Mucosa of rectum (tissue), 2 donors: Measurements from ENCODE around the gene SHISA4.

ENCODE experiments used
- H3K27ac ChIP-seq, 2 donors: one replicate each; pipeline ENCODE4 v1.7.0; 2013; ENCODE audit warnings: inconsistent platforms in 2 of 2, low read depth in 2 of 2, low read length in 2 of 2
- H3K27me3 ChIP-seq, 2 donors: one replicate each; pipeline ENCODE4 v1.7.0; 2013; ENCODE audit warnings: low read length in 2 of 2; ENCODE audit not compliant: control insufficient read depth in 2 of 2, insufficient read depth in 2 of 2
- H3K36me3 ChIP-seq, 2 donors: one replicate each; pipeline ENCODE4 v1.7.0; 2013; ENCODE audit warnings: low read length in 2 of 2; ENCODE audit not compliant: control insufficient read depth in 2 of 2, insufficient read depth in 2 of 2
- H3K4me1 ChIP-seq, 2 donors: one replicate each; pipeline ENCODE4 v1.7.0; 2013; ENCODE audit warnings: low read length in 2 of 2, mild to moderate bottlenecking in 1 of 2; ENCODE audit not compliant: control insufficient read depth in 2 of 2, insufficient read depth in 2 of 2
- H3K4me3 ChIP-seq, 2 donors: one replicate each; pipeline ENCODE4 v1.7.0; 2013; ENCODE audit warnings: low read length in 2 of 2
- H3K9ac ChIP-seq, 2 donors: one replicate each; pipeline ENCODE4 v1.7.0; 2013; ENCODE audit warnings: low read length in 2 of 2, low read depth in 1 of 2, mild to moderate bottlenecking in 1 of 2
- H3K9me3 ChIP-seq, 2 donors: one replicate each; pipeline ENCODE4 v1.7.0; 2013; ENCODE audit warnings: low read length in 2 of 2; ENCODE audit not compliant: control insufficient read depth in 2 of 2
- donor health status: healthy.
- donor health status: Normal muscosa, but diverticular disease.

SHISA4 gene

DNA sequence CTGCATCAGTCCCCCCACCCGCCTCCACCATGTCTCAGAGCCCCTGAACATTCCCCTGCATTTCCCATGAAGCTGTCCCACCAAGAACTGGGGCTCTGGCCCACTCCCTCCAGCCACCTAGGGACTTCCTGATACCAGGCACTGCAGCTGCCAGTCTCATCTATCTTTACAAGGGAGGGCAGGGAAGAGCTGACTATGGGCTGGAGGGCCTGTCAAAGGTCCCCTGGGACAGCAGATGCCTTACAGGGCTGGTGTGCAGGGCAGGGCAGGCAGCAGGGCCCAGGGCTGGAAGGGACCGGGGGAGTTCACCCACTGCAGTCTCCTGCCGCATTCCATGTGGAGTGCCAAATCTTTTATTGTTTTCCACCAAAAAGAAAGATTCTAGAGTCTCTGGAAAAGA is 17.6 kb downstream of the SHISA4 start:
- no peaks in the 10 kb centered on the region for H3K36me3 ChIP-seq
- H3K9ac ChIP-seq: no peak overlapping the region
- peaks cover 0 to 3% of the 10 kb centered on the region in 2 donors for H3K4me1 ChIP-seq
- H3K27ac ChIP-seq: peak overlapping the region; percentile 74 to 79
- H3K9me3 ChIP-seq: no peaks in the 10 kb centered on the region
- H3K4me3 ChIP-seq: no peak overlapping the region
- no peaks in the 10 kb centered on the region for H3K27me3 ChIP-seq

DNA sequence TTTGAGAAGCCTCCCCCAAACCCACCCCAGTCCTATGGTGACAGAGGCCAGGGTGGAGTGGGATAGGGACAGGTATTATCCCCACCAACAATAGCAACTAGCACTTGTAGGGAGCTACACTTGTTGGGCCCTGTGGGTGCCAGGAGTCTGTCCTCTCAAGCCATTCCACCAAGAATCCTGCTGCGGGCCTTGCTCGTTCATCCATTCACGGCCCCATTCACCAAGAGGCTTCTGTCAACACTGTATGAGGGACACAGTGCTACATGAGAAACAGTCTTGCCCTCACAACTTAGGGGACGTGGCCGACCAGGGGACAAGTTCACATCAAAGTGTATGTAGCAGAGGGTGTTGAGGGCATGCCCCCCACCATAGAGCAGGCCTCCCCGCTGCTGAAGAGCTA is 18.9 kb downstream of the SHISA4 start:
- Histone ChIP-seq H3K27me3 (no peaks in the 10 kb centered on the region), H3K9me3 (no peaks in the 10 kb centered on the region), H3K9ac (no peak overlapping the region), H3K36me3 (no peaks in the 10 kb centered on the region), H3K27ac (peak overlapping the region; percentile 23 to 49), H3K4me1 (peaks cover 0 to 3% of the 10 kb centered on the region in 2 donors), H3K4me3 (no peak overlapping the region)

DNA sequence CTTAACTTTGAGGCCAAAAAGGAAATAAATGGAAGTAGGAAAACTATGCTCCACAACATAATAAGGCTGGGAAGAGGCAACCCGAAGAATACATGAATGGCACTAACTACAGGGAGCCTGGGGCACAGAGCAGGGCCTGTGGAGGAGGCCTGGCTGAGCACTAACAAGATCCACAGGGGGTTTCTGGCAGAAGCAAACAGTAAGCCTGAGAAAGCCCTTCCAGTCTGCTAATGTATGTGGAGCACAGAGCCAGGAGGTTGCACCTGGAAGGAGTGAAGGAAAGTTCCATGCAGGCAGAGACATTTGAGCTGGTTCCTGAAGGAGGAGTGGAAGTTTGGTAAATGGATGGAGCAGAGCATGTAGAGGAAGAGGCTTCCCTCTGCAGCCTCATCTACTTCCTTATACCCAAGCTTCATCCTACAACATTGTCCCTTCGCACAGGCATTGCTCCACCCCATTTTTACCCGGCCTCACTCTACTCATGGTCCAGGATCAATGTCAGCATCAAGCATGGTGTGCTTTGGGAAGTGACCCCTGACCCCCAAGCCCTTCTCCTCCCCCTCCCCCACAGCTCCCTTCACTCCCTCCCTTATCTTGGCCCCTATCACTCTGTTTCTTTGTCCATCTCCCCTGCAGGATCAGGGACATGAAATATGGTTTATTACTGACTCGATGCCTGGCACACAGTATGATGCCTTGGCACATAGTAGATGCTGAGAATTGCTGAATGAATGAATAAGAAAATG is 23.3 kb downstream of the SHISA4 start:
- Histone ChIP-seq H3K9ac (no peak overlapping the region), H3K4me3 (no peak overlapping the region), H3K4me1 (peaks cover 0 to 2% of the 10 kb centered on the region in 2 donors), H3K9me3 (no peaks in the 10 kb centered on the region), H3K27me3 (peaks cover 0 to 4% of the 10 kb centered on the region in 2 donors), H3K27ac (peak overlapping the region in 1 of 2 donors; percentile 49), H3K36me3 (no peaks in the 10 kb centered on the region)

DNA sequence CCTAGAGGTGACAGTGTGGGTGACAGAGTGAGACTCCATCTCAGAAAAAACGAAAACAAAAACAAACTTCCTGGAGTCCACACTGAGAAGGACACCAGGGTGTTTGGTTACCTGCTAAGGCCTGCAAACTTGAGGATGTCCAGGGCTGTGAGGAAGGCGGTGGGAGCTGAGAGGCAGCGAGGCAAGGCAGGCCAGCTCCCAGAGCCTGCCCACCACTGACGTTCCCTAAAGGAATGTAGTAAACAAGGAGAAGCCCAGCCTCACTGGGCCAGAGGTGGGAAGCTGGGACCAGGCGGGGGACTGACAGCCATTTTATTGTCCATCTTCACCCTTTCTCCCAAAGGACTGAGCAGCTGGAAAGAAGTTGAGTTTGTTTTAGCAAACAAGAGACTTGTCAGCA is 24.1 kb downstream of the SHISA4 start:
- Histone ChIP-seq H3K9me3 (no peaks in the 10 kb centered on the region), H3K4me1 (peaks cover 0 to 6% of the 10 kb centered on the region in 2 donors), H3K36me3 (no peaks in the 10 kb centered on the region), H3K27ac (peak overlapping the region; percentile 29 to 49), H3K27me3 (peaks cover 0 to 6% of the 10 kb centered on the region in 2 donors), H3K4me3 (no peak overlapping the region), H3K9ac (no peak overlapping the region)

DNA sequence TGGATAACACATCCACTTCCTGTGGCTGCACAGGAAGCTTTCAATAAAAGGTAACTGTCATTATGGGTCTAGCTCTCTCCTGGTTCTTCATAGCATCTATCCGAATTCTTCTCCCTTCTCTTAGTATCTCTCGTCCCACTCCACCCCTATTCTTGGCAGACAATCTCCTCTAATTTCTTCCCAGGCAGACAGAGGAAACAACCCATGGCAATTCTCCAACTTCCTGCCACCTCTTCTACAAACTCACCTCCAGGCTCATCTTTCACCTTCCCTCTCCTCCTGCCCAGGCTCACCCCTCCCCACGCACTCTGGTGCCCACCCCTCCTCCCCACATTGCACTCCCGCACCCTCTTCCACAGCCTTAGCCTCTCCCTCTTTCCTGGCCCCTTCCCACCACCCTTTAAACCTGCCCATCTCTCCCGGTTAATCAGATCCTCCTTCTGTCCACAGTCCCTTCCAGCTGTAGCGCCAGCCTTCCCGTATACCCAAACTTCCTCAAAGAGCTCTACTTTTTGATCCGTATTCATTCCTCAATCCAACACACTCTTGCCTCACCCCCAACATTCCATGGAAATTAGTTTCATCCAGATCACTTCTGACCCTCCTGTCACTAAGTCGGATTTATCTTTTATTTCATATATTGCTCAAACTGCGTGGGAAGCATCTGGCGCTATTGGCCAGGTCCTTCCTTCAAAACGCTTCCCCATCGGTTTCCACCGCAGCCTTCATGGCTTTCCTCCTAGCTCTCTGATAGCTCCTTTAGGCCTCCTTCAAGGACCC is 25.9 kb downstream of the SHISA4 start:
- no peak overlapping the region for H3K4me3 ChIP-seq
- peaks cover 6 to 13% of the 10 kb centered on the region in 2 donors for H3K4me1 ChIP-seq
- no peaks in the 10 kb centered on the region for H3K36me3 ChIP-seq
- H3K27ac ChIP-seq: peak overlapping the region; percentile 62 to 83
- no peak overlapping the region for H3K9ac ChIP-seq
- no peaks in the 10 kb centered on the region for H3K9me3 ChIP-seq
- peaks cover 0 to 6% of the 10 kb centered on the region in 2 donors for H3K27me3 ChIP-seq

DNA sequence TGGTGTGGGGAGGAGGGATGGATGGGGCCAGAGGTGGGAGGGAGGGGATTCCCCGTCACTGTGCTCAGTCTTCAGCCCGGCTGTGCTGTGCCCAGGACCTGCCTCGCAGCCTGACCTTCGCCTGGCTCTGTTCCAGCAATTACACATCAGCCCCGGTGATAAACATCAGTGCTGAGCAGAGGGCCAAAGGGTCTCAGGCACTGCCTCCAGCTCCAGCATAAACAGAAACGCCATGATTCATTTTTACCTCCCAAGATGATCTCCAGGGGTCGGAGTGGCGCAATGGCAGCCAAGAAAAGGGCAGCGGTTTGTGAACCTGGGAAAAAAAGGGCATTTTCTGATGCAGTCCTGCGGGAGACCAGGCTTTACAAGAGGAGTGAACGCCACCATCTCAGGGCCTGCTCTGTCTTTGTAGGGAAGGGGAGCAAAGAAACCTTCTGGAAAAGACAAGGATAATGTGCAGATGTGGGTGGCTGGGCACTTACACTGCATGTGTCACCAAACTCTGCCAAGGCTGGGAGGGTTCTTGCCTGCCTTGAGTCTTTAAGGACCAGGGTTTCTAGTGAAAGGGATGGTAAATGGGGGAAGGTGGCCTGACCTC is 28.1 kb downstream of the SHISA4 start:
- Histone ChIP-seq H3K36me3 (no peaks in the 10 kb centered on the region), H3K9ac (peak overlapping the region in 1 of 2 donors; percentile 31), H3K27ac (peak overlapping the region; percentile 66 to 83), H3K4me3 (no peak overlapping the region), H3K9me3 (no peaks in the 10 kb centered on the region), H3K27me3 (peaks cover 0 to 6% of the 10 kb centered on the region in 2 donors), H3K4me1 (peaks cover 6 to 13% of the 10 kb centered on the region in 2 donors)

DNA sequence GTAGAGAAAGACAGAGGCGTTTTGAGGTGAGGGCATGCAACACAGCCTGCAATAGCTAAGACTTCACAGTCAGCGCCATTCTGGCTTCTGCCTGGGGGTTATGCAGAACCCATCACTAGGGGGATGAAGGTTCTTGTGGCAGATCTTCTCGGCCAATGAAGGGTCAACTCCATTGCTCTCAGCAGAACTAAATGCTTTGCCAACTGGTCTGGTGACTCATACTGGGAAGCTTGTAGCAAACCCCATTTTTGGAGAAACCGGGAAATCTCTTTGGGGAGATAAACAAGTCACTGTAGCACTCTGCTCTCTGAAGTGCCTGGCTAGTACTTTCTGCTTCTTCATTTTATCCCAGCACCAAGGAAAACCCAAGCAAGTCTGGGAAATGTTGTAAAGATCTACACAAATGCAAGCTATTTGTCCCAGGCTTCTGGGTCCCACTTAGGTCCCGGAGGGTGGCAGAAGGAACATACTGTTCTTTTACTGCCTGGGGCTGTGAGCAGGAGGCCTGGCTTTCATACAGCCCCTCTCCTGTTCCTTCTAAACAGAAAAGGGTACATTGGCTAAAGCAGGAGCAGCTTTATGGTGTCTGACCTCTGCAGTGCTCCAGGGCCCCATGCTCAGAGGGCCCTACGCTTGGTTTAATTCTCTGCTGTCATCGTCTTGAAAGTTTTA is 28.8 kb downstream of the SHISA4 start:
- H3K27ac ChIP-seq: peak overlapping the region; percentile 66 to 83
- H3K27me3 ChIP-seq: peaks cover 0 to 6% of the 10 kb centered on the region in 2 donors
- no peaks in the 10 kb centered on the region for H3K9me3 ChIP-seq
- peak overlapping the region in 1 of 2 donors; percentile 31 for H3K9ac ChIP-seq
- peaks cover 6 to 13% of the 10 kb centered on the region in 2 donors for H3K4me1 ChIP-seq
- no peaks in the 10 kb centered on the region for H3K36me3 ChIP-seq
- no peak overlapping the region for H3K4me3 ChIP-seq

DNA sequence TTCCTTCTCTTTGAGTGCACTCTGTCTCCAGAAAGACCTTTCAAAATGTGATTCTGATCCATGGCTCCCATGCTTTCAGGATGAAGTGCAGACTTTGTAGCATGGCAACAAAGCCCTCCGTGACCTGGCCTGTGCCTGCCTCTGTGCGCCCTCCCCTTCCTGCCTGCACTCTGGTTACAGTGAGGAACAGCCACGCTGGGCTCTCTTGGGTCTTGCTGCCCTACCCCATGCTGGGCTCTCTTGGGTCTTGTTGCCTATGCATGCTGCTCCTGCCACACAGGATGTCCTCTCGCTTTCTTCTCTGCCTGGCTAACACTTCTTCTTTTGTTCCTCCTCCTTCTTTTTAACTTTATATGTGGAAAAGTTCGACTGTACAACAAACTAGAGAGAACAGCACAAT is 29.6 kb downstream of the SHISA4 start:
- Histone ChIP-seq H3K36me3 (no peaks in the 10 kb centered on the region), H3K27ac (peak overlapping the region; percentile 66 to 83), H3K27me3 (peaks cover 0 to 6% of the 10 kb centered on the region in 2 donors), H3K9ac (no peak overlapping the region), H3K9me3 (no peaks in the 10 kb centered on the region), H3K4me1 (peaks cover 6 to 13% of the 10 kb centered on the region in 2 donors), H3K4me3 (no peak overlapping the region)

DNA sequence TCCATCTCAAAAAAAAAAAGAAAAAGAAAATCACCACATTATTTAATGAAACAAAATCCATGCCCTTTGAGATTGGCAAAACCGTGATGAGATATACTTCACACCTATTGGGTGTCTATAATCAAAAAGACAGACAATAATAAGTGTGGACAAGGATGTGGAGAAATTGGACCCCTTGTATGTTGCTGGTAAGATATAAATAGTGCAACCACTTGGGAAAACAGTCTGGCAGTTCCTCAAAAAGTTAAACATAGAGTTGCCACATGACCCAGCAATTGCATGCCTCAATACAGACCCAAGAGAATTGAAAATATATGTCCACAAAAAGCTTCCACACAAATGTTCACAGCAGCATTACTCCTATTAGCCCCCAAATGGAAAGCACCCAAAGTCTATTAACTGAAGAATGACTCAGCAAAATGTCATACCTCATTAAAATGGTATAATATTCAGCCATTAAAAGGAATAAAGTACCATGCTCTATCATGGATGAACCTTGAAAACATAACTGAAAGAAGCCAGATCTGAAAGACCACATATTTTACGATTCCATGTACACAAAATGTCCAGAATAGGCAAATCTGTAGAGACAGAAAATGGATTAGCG is 33.4 kb downstream of the SHISA4 start:
- H3K36me3 ChIP-seq: no peaks in the 10 kb centered on the region
- H3K9ac ChIP-seq: no peak overlapping the region
- no peaks in the 10 kb centered on the region for H3K9me3 ChIP-seq
- no peak overlapping the region for H3K27ac ChIP-seq
- H3K27me3 ChIP-seq: peaks cover 0 to 2% of the 10 kb centered on the region in 2 donors
- H3K4me1 ChIP-seq: peaks cover 6 to 10% of the 10 kb centered on the region in 2 donors
- no peak overlapping the region for H3K4me3 ChIP-seq
